HepG2 (cell line): ENCODE data around the gene AUNIP. TPM values are rescaled to one million over a fixed set of nuclear protein-coding genes. Genes with fewer than 3 reads are reported as not detected.

Experiments used
- CEBPG ChIP-seq: IDR thresholded peaks from 2 replicates; pipeline ENCODE4 v1.6.1; 2016
- DMAP1 ChIP-seq: IDR thresholded peaks from 2 replicates; pipeline ENCODE4 v1.6.1; 2016
- DNMT1 ChIP-seq: sonication (generic); formaldehyde crosslinking; IDR thresholded peaks from 2 replicates; pipeline ENCODE4 v1.5.1; 2020; ENCODE audit warnings: mild to moderate bottlenecking, missing genetic modification reagents
- ETV6 ChIP-seq: sonication (generic); formaldehyde crosslinking; conservative IDR thresholded peaks from 2 replicates; pipeline ENCODE4 v1.4.0; 2020; ENCODE audit warnings: missing genetic modification reagents
- FOXJ3 ChIP-seq: sonication (generic); formaldehyde crosslinking; IDR thresholded peaks from 2 replicates; pipeline ENCODE4 v1.4.0; 2020; ENCODE audit warnings: missing genetic modification reagents, mild to moderate bottlenecking, borderline replicate concordance
- HDAC1 ChIP-seq: sonication (generic); formaldehyde crosslinking; IDR thresholded peaks from 2 replicates; pipeline ENCODE4 v1.5.1; 2020; ENCODE audit warnings: mild to moderate bottlenecking, missing genetic modification reagents
- HNRNPL ChIP-seq: fragments of 200-400 bp; formaldehyde crosslinking; IDR thresholded peaks from 2 replicates; pipeline ENCODE4 v1.6.1; 2017; ENCODE audit warnings: mild to moderate bottlenecking, low read depth, low read length
- HOXA9 ChIP-seq: sonication (generic); formaldehyde crosslinking; IDR thresholded peaks from 2 replicates; pipeline ENCODE4 v1.8.1; 2022; ENCODE audit warnings: missing genetic modification reagents, mild to moderate bottlenecking, moderate library complexity, borderline replicate concordance
- KLF13 ChIP-seq: sonication (generic); formaldehyde crosslinking; IDR thresholded peaks from 2 replicates; pipeline ENCODE4 v1.4.0; 2020; ENCODE audit warnings: mild to moderate bottlenecking, missing genetic modification reagents
- MAX ChIP-seq: IDR thresholded peaks from 2 replicates; pipeline ENCODE4 v1.6.1; 2012; ENCODE audit warnings: inconsistent platforms
- MYNN ChIP-seq: sonication (generic); formaldehyde crosslinking; IDR thresholded peaks from 2 replicates; pipeline ENCODE4 v1.4.0; 2020; ENCODE audit warnings: mild to moderate bottlenecking, low read depth, missing genetic modification reagents
- MZF1 ChIP-seq: sonication (generic); formaldehyde crosslinking; IDR thresholded peaks from 2 replicates; pipeline ENCODE4 v1.8.1; 2023; ENCODE audit warnings: mild to moderate bottlenecking, missing genetic modification reagents, borderline replicate concordance
- NFIC ChIP-seq: IDR thresholded peaks from 2 replicates; pipeline ENCODE4 v1.6.1; 2012; ENCODE audit warnings: mild to moderate bottlenecking, low read length, inconsistent platforms
- PAF1 ChIP-seq: IDR thresholded peaks from 2 replicates; pipeline ENCODE4 v1.6.1; 2016; ENCODE audit warnings: missing genetic modification reagents, missing compliant biosample characterization
- RNF2 ChIP-seq: fragments of 450-650 bp; conservative IDR thresholded peaks from 2 replicates; pipeline ENCODE4 v1.6.1; 2016; ENCODE audit warnings: low read depth
- TBP ChIP-seq: sonication (generic); formaldehyde crosslinking; IDR thresholded peaks from 2 replicates; pipeline ENCODE4 v1.5.0; 2020; ENCODE audit warnings: missing genetic modification reagents
- YEATS2 ChIP-seq: sonication (generic); formaldehyde crosslinking; IDR thresholded peaks from 2 replicates; pipeline ENCODE4 v1.4.0; 2020; ENCODE audit warnings: missing genetic modification reagents, borderline replicate concordance
- ZFP41 ChIP-seq: sonication (generic); formaldehyde crosslinking; IDR thresholded peaks from 2 replicates; pipeline ENCODE4 v1.4.0; 2020; ENCODE audit warnings: mild to moderate bottlenecking, missing genetic modification reagents, borderline replicate concordance
- ZNF317 ChIP-seq: sonication (generic); formaldehyde crosslinking; IDR thresholded peaks from 2 replicates; pipeline ENCODE4 v1.5.0; 2020; ENCODE audit warnings: mild to moderate bottlenecking, missing genetic modification reagents
- ZNF383 ChIP-seq: sonication (generic); formaldehyde crosslinking; IDR thresholded peaks from 2 replicates; pipeline ENCODE4 v1.4.0; 2020; ENCODE audit warnings: missing genetic modification reagents, mild to moderate bottlenecking, borderline replicate concordance
- ZNF510 ChIP-seq: sonication (generic); formaldehyde crosslinking; IDR thresholded peaks from 2 replicates; pipeline ENCODE4 v1.4.0; 2020; ENCODE audit warnings: low read depth, mild to moderate bottlenecking, missing genetic modification reagents
- ZNF513 ChIP-seq: sonication (generic); formaldehyde crosslinking; conservative IDR thresholded peaks from 2 replicates; pipeline ENCODE4 v1.5.0; 2020; ENCODE audit warnings: missing genetic modification reagents
- ZNF724P ChIP-seq: sonication (generic); formaldehyde crosslinking; IDR thresholded peaks from 2 replicates; pipeline ENCODE4 v1.8.0; 2022; ENCODE audit warnings: missing genetic modification reagents, borderline replicate concordance
- ZNF781 ChIP-seq: sonication (generic); formaldehyde crosslinking; IDR thresholded peaks from 2 replicates; pipeline ENCODE4 v1.5.1; 2020; ENCODE audit warnings: borderline replicate concordance, mild to moderate bottlenecking, missing genetic modification reagents; ENCODE audit errors: not compliant biosample characterization
- polyA plus RNA-seq, 8 experiments: library from polyadenylated mRNA; depleted of rRNA in 3 of 8; stranded (reverse) in 7 of 8; unstranded in 1 of 8; fragments of >200 nt; fragmentation: Illumina TruSeq in 4 of 8; extraction: Trizol in 4 of 8; gene quantifications; 2 replicates each; pipeline versions ENCODE4 v1.2.1 to v1.2.3, GENCODE V29; 2011 to 2016; ENCODE audit warnings: low read depth in 4 of 8, missing spikeins in 1 of 8, mixed read lengths in 1 of 8; ENCODE audit not compliant: insufficient read depth in 1 of 8
- total RNA-seq, 5 experiments: library from RNA; depleted of rRNA; stranded (reverse); fragments of >200 nt; fragmentation: Illumina TruSeq; extraction: Trizol; gene quantifications; 2 replicates each; pipeline ENCODE4 v1.2.3, GENCODE V29; 2016; ENCODE audit warnings: low read depth in 1 of 5
- TF ChIP-seq, protein P1 (sequence below): sonication (generic); formaldehyde crosslinking; IDR thresholded peaks from 2 replicates; pipeline ENCODE4 v1.8.0; 2022; ENCODE audit warnings: mild to moderate bottlenecking, missing genetic modification reagents, borderline replicate concordance
- TF ChIP-seq, protein P2 (sequence below): sonication (generic); formaldehyde crosslinking; IDR thresholded peaks from 2 replicates; pipeline ENCODE4 v1.5.1; 2020; ENCODE audit warnings: missing genetic modification reagents, mild to moderate bottlenecking, borderline replicate concordance
- TF ChIP-seq, protein P3 (sequence below): sonication (generic); formaldehyde crosslinking; IDR thresholded peaks from 2 replicates; pipeline ENCODE4 v1.5.1; 2020; ENCODE audit warnings: missing genetic modification reagents, mild to moderate bottlenecking, borderline replicate concordance

Gene AUNIP
- total and polyA plus RNA-seq, 2 of the 13 experiments (the other 11 are each of a cell fraction or from before 2014, with no cell fraction given): 3.8 to 12.3 TPM

DNA sequence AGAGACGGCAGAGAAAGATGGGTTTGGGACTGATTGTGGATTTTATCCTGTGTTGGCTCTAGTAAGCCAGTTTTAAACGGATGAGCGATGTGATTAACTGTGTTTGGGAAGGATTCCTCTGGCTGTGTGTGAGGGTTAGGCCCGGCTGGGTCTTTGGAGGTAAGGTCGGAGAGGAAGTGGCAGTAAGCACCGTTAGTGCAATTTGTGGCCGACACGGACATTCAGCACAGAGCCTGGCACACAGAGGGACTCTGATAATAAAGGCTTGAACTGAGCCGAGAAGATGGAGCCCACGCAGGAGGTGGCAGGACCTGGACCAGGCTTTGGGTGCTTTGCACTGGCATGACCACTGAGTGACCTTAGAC, 38.2 kb downstream of the AUNIP start (continued):
- TF ChIP-seq ZNF317 (CRISPR knock-in tag) (no peak), MYNN (CRISPR knock-in tag) (no peak), KLF13 (CRISPR knock-in tag) (no peak), MAX (no peak), ZNF383 (CRISPR knock-in tag) (no peak), ETV6 (CRISPR knock-in tag) (no peak), ZFP41 (no peak), ZNF781 (CRISPR knock-in tag) (peak; percentile 53), FOXJ3 (CRISPR knock-in tag) (no peak), YEATS2 (0 out of 2 replicates have a peak, but pooled peaks have one; percentile 36), ZNF510 (CRISPR knock-in tag) (no peak), HDAC1 (CRISPR knock-in tag) (no peak), HNRNPL (no peak), CEBPG (CRISPR knock-in tag) (no peak), MZF1 (CRISPR knock-in tag) (no peak), PAF1 (CRISPR knock-in tag) (no peak; the same call in 1 of the 2 replicates), ZNF724P (0 out of 2 replicates have a peak, but pooled peaks have one; percentile 30), DNMT1 (CRISPR knock-in tag) (peak; percentile 33; the same call in 1 of the 2 replicates), NFIC (no peak), HOXA9 (CRISPR knock-in tag) (no peak), TBP (CRISPR knock-in tag) (no peak), DMAP1 (CRISPR knock-in tag) (no peak), ZNF513 (no peak), RNF2 (no peak)
- TF ChIP-seq, protein P1, sequence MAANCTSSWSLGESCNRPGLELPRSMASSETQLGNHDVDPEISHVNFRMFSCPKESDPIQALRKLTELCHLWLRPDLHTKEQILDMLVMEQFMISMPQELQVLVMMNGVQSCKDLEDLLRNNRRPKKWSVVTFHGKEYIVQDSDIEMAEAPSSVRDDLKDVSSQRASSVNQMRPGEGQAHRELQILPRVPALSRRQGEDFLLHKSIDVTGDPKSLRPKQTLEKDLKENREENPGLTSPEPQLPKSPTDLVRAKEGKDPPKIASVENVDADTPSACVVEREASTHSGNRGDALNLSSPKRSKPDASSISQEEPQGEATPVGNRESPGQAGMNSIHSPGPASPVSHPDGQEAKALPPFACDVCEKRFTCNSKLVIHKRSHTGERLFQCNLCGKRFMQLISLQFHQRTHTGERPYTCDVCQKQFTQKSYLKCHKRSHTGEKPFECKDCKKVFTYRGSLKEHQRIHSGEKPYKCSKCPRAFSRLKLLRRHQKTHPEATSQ (CRISPR knock-in tag): no peak
- TF ChIP-seq, protein P2, sequence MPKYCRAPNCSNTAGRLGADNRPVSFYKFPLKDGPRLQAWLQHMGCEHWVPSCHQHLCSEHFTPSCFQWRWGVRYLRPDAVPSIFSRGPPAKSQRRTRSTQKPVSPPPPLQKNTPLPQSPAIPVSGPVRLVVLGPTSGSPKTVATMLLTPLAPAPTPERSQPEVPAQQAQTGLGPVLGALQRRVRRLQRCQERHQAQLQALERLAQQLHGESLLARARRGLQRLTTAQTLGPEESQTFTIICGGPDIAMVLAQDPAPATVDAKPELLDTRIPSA (CRISPR knock-in tag): no peak
- TF ChIP-seq, protein P3, sequence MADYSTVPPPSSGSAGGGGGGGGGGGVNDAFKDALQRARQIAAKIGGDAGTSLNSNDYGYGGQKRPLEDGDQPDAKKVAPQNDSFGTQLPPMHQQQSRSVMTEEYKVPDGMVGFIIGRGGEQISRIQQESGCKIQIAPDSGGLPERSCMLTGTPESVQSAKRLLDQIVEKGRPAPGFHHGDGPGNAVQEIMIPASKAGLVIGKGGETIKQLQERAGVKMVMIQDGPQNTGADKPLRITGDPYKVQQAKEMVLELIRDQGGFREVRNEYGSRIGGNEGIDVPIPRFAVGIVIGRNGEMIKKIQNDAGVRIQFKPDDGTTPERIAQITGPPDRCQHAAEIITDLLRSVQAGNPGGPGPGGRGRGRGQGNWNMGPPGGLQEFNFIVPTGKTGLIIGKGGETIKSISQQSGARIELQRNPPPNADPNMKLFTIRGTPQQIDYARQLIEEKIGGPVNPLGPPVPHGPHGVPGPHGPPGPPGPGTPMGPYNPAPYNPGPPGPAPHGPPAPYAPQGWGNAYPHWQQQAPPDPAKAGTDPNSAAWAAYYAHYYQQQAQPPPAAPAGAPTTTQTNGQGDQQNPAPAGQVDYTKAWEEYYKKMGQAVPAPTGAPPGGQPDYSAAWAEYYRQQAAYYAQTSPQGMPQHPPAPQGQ (CRISPR knock-in tag): 0 out of 2 replicates have a peak, but pooled peaks have one; percentile 39
